Measurements from ENCODE around the gene ANKMY1.

GRCh38 chr2:240582781-240583180 is 25.0 kb upstream of the ANKMY1 start:
- TF ChIP-seq POLR2A (IDR thresholded peaks at IDR 0.05) (no peak), CTCF (IDR thresholded peaks at IDR 0.05 in 8 of 11, conservative IDR thresholded peaks at IDR 0.05 in 3 of 11) (no peak), POLR2AphosphoS5 (IDR thresholded peaks at IDR 0.05) (no peak)

Data from spleen (tissue), 7 donors.